Natural killer cell (primary cell): ENCODE results near the gene SRSF10. TPM values are rescaled to one million over a fixed set of nuclear protein-coding genes. Genes with fewer than 3 reads are reported as not detected.

Experiments
- ATAC-seq, 3 donors: fragments of 150-1000 bp in 2 of 3; fragments of 200-7000 bp in 1 of 3; cut with Tn5 transposase; 1 replicate in 1 of 3; 2 replicates in 2 of 3; pipeline ENCODE4 v1.10.0; 2021; ENCODE audit warnings: mild to moderate bottlenecking in 2 of 3, moderate library complexity in 2 of 3
- DNase-seq, 2 donors: peaks; one replicate each; pipeline versions ENCODE4 v3.0.0 to v3.0.0-alpha.2; 2013 to 2021; ENCODE audit warnings: mixed read lengths in 1 of 2
- H3K27ac ChIP-seq: one replicate; pipeline ENCODE4 v1.5.1; 2013; ENCODE audit warnings: mild to moderate bottlenecking, low read length
- H3K27me3 ChIP-seq: one replicate; pipeline ENCODE4 v1.6.1; 2013; ENCODE audit warnings: low read length; ENCODE audit not compliant: control insufficient read depth, insufficient read depth
- H3K36me3 ChIP-seq: one replicate; pipeline ENCODE4 v1.6.1; 2013; ENCODE audit warnings: low read length; ENCODE audit not compliant: control insufficient read depth, insufficient read depth
- H3K4me1 ChIP-seq: one replicate; pipeline ENCODE4 v1.6.1; 2013; ENCODE audit warnings: low read length; ENCODE audit not compliant: control insufficient read depth, insufficient read depth
- H3K4me3 ChIP-seq: one replicate; pipeline ENCODE4 v1.5.1; 2013; ENCODE audit warnings: low read length
- H3K9me3 ChIP-seq: one replicate; pipeline ENCODE4 v1.6.1; 2013; ENCODE audit warnings: low read length; ENCODE audit not compliant: control insufficient read depth, insufficient read depth
- H3K27ac Mint-ChIP-seq, 2 donors: one replicate each; pipeline ENCODE4 v1.8.0; 2022; ENCODE audit warnings: mild to moderate bottlenecking in 2 of 2, mixed read lengths in 2 of 2, moderate library complexity in 1 of 2
- H3K27me3 Mint-ChIP-seq, 2 donors: one replicate each; pipeline ENCODE4 v1.8.0; 2022; ENCODE audit warnings: low read depth in 2 of 2, mixed read lengths in 2 of 2
- H3K36me3 Mint-ChIP-seq: one replicate; pipeline ENCODE4 v1.8.0; 2022; ENCODE audit warnings: mixed read lengths
- H3K4me1 Mint-ChIP-seq, 2 donors: one replicate each; pipeline ENCODE4 v1.8.0; 2022; ENCODE audit warnings: mixed read lengths in 2 of 2
- H3K4me3 Mint-ChIP-seq: one replicate; pipeline ENCODE4 v1.8.0; 2022; ENCODE audit warnings: mild to moderate bottlenecking, moderate library complexity, mixed read lengths
- H3K9me3 Mint-ChIP-seq, 2 donors: one replicate each; pipeline ENCODE4 v1.8.0; 2022; ENCODE audit warnings: mixed read lengths in 2 of 2
- CTCF ChIP-seq: fragments of 200-600 bp; IDR thresholded peaks from one replicate; pipeline ENCODE4 v1.8.0; 2022; ENCODE audit warnings: antibody characterized with exemption
- WGBS: methylation state at CpG from one replicate; pipeline ENCODE4 v1.1.7; 2013; ENCODE audit warnings: missing lambda C conversion rate; ENCODE audit not compliant: insufficient coverage; 5-methylcytosine and 5-hydroxymethylcytosine counted together
- intact Hi-C: fragments of 100-400 bp; cut with micrococcal nuclease; formaldehyde crosslinking; loops from one replicate; pipeline ENCODE4 v1.14.2; 2022
- total RNA-seq, 4 donors: library from RNA; stranded (reverse); fragments of 120-200 nt in 1 of 4; gene quantifications; one replicate each; pipeline versions ENCODE4 v1.2.3 to v1.2.4, GENCODE V29; 2013 to 2022

SRSF10 gene
- total RNA-seq, 3 donors from 2014 or later (not counting 1 experiment from before 2014, with no cell fraction given) = 221 to 281 (median 237) TPM

DNA sequence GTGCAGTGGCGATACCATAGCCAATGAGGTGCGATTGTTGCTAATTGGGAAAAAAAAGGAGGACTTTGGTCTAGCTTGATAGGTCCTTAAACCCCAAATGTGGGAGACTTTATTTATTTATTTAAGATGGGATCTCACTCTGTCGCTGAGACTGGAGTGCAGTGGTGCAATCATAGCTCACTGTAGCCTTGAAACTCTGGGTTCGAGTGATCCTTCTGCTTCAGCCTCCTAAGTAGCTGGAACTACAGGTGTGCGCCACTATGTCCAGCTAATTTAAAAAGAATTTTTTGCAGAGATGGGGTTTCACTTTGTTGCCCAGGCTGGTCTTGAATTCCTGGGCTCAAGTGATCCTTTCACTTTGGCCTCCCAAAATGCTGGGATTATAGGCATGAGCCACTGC lies 24.0 kb upstream of the SRSF10 start:
- H3K36me3 Mint-ChIP-seq = no peaks in the 10 kb centered on the region
- Histone ChIP-seq H3K27ac (no peak overlapping the region), H3K4me3 (no peak overlapping the region), H3K27me3 (peaks cover 2% of the 10 kb centered on the region), H3K36me3 (no peaks in the 10 kb centered on the region), H3K4me1 (no peaks in the 10 kb centered on the region), H3K9me3 (no peaks in the 10 kb centered on the region)
- no peak for ATAC-seq
- peaks cover 10 to 28% of the 10 kb centered on the region in 2 donors for H3K27me3 Mint-ChIP-seq
- WGBS = 92% methylated on average over 5 of the region's 5 CpGs
- no peak overlapping the region for H3K27ac Mint-ChIP-seq
- no peaks in the 10 kb centered on the region for H3K4me1 Mint-ChIP-seq
- no peak for DNase-seq
- intact Hi-C loops = no loop called here
- no peak overlapping the region for H3K4me3 Mint-ChIP-seq
- TF ChIP-seq CTCF = no peak
- no peaks in the 10 kb centered on the region for H3K9me3 Mint-ChIP-seq

GRCh38 chr1:24003331-24003972 lies 23.3 kb upstream of the SRSF10 start:
- Histone ChIP-seq H3K4me3 (no peak overlapping the region), H3K27me3 (peaks cover 2% of the 10 kb centered on the region), H3K4me1 (no peaks in the 10 kb centered on the region), H3K27ac (no peak overlapping the region), H3K36me3 (no peaks in the 10 kb centered on the region), H3K9me3 (no peaks in the 10 kb centered on the region)
- TF ChIP-seq CTCF = no peak
- no peak for ATAC-seq
- H3K9me3 Mint-ChIP-seq = no peaks in the 10 kb centered on the region
- DNase-seq = no peak
- H3K27me3 Mint-ChIP-seq = peaks cover 13 to 28% of the 10 kb centered on the region in 2 donors
- intact Hi-C loops = no loop called here
- H3K36me3 Mint-ChIP-seq = no peaks in the 10 kb centered on the region
- no peak overlapping the region for H3K4me3 Mint-ChIP-seq
- WGBS = 29% methylated on average over 4 of the region's 4 CpGs
- no peak overlapping the region for H3K27ac Mint-ChIP-seq
- no peaks in the 10 kb centered on the region for H3K4me1 Mint-ChIP-seq

- intact Hi-C loops = no loop called here
- H3K27ac Mint-ChIP-seq = no peak overlapping the region
- no peaks in the 10 kb centered on the region for H3K4me1 Mint-ChIP-seq
- no peak overlapping the region for H3K4me3 Mint-ChIP-seq
- ATAC-seq (no peak), DNase-seq (no peak)
- WGBS = 90% methylated on average over 2 of the region's 2 CpGs
- TF ChIP-seq CTCF = no peak
- peaks cover 13 to 28% of the 10 kb centered on the region in 2 donors for H3K27me3 Mint-ChIP-seq
- H3K9me3 Mint-ChIP-seq = no peaks in the 10 kb centered on the region
- Histone ChIP-seq H3K9me3 (no peaks in the 10 kb centered on the region), H3K27ac (no peak overlapping the region), H3K4me1 (no peaks in the 10 kb centered on the region), H3K36me3 (no peaks in the 10 kb centered on the region), H3K4me3 (no peak overlapping the region), H3K27me3 (peaks cover 2% of the 10 kb centered on the region)
- no peaks in the 10 kb centered on the region for H3K36me3 Mint-ChIP-seq
These were observed 22.6 kb upstream of the SRSF10 start for GRCh38 chr1:24002695-24003094.

- H3K4me1 ChIP-seq = no peaks in the 10 kb centered on the region
- no peaks in the 10 kb centered on the region for H3K36me3 ChIP-seq
- H3K4me1 Mint-ChIP-seq = no peaks in the 10 kb centered on the region
- no peak overlapping the region for H3K4me3 ChIP-seq
- DNase-seq = no peak
- ATAC-seq = no peak
- intact Hi-C loops = no loop called here
- no peak for TF ChIP-seq CTCF
- H3K9me3 ChIP-seq = no peaks in the 10 kb centered on the region
- H3K27ac ChIP-seq = no peak overlapping the region
- no peaks in the 10 kb centered on the region for H3K9me3 Mint-ChIP-seq
- H3K27ac Mint-ChIP-seq = no peak overlapping the region
- WGBS = 100% methylated on average over 1 of the region's 3 CpGs
- H3K4me3 Mint-ChIP-seq = no peak overlapping the region
- H3K27me3 ChIP-seq = no peaks in the 10 kb centered on the region
- no peaks in the 10 kb centered on the region for H3K36me3 Mint-ChIP-seq
- peaks cover 10 to 20% of the 10 kb centered on the region in 2 donors for H3K27me3 Mint-ChIP-seq
These were observed 19.1 kb upstream of the SRSF10 start for GRCh38 chr1:23999156-23999671.
